Fibroblast of skin of right quadriceps (primary cell): ENCODE results near the gene TSC22D2.

Experiments used
- DNase-seq: peaks from one replicate; pipeline ENCODE4 v3.0.0-alpha.2; 2013

Gene TSC22D2

GRCh38 chr3:150385296-150386242 lies 22.5 kb upstream of the TSC22D2 start:
- DNase-seq = no peak

- peak; percentile 24 for DNase-seq
These were observed 19.3 kb upstream of the TSC22D2 start for GRCh38 chr3:150388498-150389418.

DNA sequence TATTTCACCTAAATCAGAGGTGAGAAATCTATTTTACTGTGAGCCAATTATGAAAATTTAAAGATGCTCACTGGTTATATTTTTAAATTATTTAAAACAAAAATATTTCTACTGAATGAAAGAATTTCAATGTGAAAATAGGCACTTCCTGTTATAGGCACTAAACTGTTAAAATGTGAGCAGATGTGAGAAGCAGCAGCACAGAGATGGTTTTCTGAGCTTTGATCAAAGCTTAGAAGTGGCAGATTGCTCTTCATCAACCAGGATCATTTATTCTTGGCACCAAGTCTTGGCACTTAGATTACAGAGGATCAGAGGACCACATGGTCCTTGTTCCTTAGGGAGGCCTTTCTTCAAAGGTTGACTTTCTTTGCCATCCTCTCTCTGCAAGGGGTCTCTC lies 18.0 kb upstream of the TSC22D2 start:
- DNase-seq = no peak

- peak; percentile 49 for DNase-seq
These were observed 16.9 kb upstream of the TSC22D2 start for GRCh38 chr3:150391161-150391560.

- no peak for DNase-seq
These were observed 14.4 kb upstream of the TSC22D2 start for GRCh38 chr3:150393745-150394144.

DNA sequence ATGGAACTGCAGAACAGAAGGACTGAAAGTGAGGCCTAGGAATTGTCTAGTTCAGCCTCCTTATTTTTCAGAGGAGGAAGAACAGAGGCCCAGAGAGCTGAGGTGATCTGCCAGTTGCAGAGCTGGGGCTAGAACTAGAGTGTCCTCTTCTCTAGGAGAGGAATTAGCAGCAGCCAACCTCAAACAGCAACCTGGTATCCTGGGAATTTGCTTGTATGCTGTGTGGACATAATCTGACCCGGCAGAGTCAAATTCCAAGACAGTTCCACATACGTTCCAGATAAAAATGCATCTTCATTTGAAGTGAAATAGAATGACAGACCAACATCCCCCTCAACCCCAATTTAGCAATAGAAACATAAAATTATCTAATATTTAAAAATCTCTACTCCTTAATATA lies 13.5 kb upstream of the TSC22D2 start:
- DNase-seq = no peak

DNA sequence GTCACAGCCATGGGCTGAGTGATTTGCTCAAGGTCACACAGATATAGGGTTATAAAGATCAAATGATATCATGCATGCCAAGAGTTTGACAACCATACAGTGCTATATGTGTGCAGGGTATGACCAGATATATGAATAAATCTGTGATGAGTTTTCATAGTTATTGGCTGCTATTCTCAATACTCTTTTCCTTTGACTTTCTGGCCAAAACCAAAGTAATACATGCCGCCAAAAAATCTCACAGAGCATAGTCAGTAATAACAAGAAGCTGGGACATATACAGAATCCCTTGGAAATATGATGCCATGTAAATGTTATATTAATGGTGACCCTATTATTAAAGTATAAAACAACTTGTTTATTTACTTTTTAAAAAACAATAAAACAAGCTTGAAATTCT lies 11.6 kb upstream of the TSC22D2 start:
- no peak for DNase-seq

- DNase-seq = no peak
These were observed 11.0 kb upstream of the TSC22D2 start for GRCh38 chr3:150396956-150397550.

DNA sequence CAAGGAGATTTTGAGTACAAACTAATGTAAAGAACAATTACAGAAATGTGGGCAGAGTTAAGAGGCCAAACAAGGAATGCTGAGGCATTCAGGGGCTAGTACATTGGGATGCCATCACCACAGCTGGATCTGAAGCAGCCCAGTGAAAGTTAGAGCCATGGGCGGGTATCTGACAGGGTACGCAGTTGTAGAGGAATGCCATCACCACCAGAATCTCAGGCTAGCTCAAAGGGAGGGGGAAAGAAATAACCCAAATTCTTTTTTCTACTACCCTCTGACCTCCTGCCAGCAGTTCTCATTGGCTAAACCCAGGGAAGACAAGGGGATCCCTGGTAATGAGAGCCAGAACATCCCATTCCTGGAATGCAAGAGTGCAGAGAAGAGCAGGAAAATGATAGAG lies 9.0 kb upstream of the TSC22D2 start:
- DNase-seq = no peak

DNA sequence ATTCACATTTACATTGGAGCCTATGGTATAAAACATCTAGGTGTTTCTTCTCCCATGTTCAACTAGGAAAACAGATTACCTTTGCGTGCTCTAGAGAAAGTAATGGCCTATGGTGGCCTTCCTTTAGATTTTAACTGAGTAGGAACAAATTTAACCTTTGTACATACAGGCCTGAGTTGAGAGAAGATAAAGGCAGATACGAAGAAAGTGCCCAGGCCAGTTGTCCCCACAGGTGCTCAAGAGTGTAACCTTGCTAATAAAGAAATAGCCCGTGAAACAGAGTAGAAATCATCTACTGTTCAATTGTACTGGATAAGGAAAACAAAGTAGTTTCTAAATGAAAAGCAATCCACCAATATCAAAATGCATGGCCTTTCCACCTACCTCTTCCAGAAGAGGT lies 6.8 kb upstream of the TSC22D2 start:
- DNase-seq = no peak

- DNase-seq = no peak
These were observed 5.9 kb upstream of the TSC22D2 start for GRCh38 chr3:150402217-150402616.

- no peak for DNase-seq
These were observed 4.1 kb upstream of the TSC22D2 start for GRCh38 chr3:150404023-150404422.

- DNase-seq = no peak
These were observed 869 bp upstream of the TSC22D2 start for GRCh38 chr3:150407051-150407807.

- DNase-seq = peak; percentile 79
These were observed 284 bp upstream of the TSC22D2 start for GRCh38 chr3:150407808-150408220.

- no peak for DNase-seq
These were observed 1.0 kb downstream of the TSC22D2 start for GRCh38 chr3:150409125-150409511.

DNA sequence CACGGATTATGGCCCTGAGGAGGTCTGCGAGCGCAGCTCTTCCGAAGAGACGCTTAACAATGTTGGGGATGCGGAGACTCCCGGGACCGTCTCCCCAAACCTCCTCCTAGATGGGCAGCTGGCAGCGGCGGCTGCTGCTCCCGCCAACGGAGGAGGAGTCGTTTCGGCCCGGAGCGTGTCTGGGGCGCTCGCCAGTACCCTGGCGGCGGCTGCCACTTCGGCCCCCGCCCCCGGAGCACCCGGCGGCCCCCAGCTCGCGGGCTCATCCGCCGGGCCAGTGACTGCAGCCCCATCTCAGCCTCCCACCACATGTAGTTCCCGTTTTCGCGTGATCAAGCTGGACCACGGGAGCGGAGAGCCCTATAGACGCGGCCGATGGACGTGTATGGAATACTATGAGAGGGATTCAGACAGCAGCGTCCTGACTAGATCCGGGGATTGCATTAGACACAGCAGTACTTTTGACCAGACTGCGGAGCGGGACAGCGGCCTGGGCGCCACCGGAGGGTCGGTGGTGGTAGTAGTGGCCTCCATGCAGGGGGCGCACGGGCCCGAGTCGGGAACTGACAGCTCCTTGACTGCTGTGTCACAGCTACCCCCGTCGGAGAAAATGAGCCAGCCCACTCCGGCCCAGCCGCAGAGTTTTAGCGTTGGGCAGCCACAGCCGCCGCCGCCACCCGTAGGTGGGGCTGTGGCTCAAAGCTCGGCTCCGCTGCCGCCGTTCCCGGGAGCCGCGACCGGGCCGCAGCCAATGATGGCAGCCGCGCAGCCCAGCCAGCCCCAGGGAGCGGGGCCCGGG lies 1.6 kb downstream of the TSC22D2 start:
- DNase-seq = peak; percentile 63

GRCh38 chr3:150410311-150411105 lies 2.4 kb downstream of the TSC22D2 start:
- no peak for DNase-seq

DNA sequence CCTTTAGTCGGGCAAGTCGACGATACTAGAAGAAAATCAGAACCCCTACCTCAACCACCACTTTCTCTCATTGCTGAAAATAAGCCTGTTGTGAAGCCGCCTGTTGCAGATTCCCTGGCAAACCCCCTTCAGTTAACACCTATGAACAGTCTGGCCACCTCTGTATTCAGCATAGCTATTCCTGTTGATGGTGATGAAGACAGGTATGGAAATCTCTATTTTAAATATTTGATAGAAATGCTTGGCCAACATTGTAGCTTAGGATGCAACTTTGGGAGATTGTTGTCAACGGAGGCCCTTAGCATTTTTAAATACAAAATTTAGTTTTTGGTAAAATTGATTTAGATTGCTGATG lies 3.0 kb downstream of the TSC22D2 start:
- DNase-seq = no peak

DNA sequence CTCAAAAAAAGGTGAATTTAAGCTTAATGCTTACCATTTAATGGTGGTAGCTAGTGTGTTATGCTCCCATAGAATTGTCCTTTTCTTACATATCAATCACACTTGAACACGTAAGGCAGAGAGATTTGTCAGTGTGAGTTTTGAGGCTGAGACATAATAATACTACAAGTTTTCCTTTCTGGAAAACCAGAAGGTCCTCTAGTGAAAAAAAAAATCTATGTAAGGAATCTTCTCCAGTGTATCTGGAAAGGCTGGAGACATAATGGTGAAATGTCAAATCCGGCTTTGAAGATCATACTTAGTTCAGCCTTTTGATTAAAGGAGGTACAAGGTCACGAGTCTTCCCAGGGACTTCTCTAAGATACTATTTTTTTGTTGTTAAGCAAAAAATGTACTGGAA lies 3.4 kb downstream of the TSC22D2 start:
- no peak for DNase-seq

GRCh38 chr3:150411976-150412375 lies 3.9 kb downstream of the TSC22D2 start:
- DNase-seq = no peak
